Measurements from ENCODE around the gene GALNT18.
"Not testable (repeated sequence)": the region's sequence is repeated elsewhere in the genome, so short reads cannot be mapped to it uniquely, and the experiment has no call there.

The GALNT18 gene

DNA sequence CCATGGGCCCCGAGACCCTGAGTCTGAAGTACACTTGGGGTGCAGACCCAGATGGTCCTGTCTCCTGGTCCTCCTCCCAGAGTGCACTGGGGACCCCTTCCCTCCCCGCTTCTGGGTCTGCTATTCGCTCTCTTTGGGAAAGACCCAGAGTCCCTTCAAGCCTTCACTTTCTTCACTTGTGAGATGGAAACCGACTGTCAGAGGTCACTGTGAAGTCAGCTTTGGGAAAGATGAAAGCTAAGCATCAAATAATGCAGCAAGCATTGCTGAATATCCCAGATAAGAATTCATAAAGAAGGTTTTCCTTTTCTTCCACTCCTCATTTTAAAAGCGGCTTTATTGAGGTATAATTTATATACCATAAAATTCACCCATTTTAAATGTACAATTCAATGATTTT lies 163.8 kb downstream of the GALNT18 start:
- DNase-seq (ENCODE audit: low read depth), result no peak

DNA sequence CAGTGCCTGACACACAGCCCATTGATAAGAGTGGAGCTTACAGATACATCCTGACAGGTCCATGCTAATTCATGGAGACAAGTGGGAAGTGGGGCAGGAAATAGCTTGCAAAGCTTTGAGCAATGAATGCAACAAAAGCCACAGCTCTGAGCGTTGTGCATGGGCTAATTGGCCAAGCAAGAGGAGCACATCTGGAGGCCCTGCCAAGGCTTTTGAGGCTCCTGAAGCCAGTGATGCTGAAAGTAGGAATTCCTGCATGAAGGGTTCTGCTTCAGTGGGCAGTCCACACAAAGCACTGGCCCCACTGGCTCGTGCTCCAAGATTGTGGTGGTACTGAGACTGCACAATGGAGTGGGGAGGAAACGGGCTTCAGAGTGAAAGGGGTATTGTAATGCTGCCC lies 164.9 kb downstream of the GALNT18 start:
- no peak for DNase-seq (ENCODE audit: low read depth)

DNA sequence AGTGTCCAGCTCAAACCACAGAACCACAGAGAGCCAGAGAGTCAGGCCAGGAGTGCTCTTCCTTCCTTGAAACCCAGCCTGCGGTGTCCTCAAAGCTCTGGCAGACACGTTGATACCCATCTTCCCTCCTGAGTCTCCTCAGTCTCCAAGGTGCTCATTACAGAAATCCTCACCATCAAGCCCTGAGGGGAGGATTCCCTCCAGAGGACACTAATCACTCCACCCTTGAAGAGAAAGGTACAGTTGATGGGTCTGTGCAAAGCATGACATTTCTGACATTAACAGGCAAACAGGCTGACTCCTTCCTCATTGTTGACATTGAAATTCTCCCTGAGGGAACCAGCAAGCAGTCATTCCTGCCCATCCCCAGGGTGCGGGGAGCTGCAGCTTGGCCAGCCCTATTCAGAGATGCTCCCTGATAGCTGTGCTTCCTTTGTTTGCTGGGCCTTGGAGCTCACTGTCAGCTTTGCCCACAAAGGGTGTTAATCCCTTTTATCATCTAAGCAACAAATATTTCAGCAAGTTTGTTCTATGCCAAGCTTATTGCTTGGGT lies 167.1 kb downstream of the GALNT18 start:
- DNase-seq (ENCODE audit: low read depth), result no peak

DNA sequence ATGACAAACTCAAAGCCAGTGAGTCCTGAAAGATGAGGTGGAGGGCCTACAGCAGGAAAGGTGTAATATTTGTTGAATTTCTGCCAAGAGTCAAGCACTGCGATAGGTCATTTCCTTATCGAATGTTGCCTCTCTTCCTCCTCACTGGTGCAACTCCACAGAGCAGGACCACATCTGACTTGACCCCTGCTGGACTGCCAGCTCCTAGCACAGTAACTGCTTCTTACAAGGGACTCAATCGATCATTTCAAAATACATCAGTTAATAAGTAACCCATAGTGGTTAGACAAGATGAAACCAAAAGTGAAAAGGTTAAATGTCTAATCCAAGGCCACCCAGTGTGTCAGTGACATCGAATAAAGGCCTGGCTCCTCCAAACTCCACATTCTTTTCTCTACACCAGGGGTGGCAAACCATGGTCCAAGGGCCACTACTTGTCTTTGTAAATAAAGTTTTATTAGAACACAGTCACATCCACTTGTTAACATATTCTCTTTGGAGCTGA lies 170.3 kb downstream of the GALNT18 start:
- no peak for DNase-seq (ENCODE audit: low read depth)

DNA sequence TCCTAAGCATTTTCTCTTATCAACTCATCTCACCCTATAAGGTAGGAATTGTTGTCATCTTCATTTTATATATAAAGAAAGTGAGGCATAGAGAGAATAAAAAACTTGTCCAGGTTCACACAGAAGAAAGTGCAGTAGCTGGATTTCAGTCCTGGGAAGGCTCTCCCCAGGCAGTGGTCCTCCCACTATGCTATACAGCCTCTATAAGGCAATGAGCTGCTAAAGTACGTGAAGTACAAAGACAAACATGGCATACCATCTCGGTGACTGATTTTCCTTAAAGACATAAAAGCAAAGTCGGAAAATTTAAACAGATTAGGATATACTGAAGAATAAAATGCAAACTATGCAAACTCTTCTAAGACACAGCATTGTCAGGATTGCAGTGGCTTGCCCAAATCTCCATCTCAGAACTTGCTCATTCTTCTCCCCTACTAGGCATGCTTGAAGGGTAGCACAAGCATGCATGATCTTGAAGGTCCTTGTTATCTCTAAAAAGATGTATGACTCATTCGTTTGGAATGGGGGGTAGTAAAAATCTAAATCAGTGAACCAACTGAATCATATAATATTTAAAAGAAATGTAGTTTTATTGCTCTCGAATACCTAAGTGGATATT lies 171.0 kb downstream of the GALNT18 start:
- DNase-seq (ENCODE audit: low read depth), result no peak

DNA sequence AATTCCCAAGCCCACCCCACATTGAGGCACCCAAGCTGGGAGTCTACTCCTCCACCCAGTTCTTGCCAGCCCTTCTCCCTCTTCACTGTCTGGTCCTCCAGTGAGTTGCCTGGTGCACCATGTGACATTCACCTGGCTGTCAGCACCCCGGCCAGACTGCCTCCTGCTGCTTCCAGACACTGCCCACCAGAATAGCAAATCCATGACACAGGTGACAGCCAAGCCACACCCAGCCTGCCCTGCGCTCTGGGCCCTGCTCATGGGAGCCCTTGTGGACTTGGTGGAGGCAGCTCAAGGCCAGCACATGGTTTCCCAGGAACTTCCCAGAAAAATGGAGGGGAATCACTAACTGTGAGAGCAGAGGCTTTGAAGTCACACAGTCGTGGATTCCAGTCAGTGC lies 172.5 kb downstream of the GALNT18 start:
- no peak for DNase-seq (ENCODE audit: low read depth)

DNA sequence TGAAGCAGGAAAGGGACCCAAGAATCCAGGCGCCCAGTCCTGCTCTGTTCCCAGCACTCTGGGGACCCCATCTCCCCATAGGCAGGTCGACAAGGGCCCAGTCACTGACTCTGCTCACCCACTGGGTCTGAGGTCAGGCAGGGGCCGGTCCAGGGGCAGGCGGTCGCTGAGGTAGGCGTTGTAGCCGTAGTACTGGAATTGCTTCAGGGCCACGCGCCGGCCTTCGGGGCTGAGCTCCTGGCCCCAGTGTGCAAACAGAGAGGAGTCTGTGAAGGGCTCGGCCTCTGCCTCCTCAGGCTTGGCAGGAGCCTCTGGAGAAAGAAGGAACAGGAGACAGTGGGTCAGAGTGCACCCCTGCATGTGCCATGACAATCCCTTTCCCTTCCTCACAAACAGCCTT lies 173.2 kb downstream of the GALNT18 start:
- no peak for DNase-seq (ENCODE audit: low read depth)

DNA sequence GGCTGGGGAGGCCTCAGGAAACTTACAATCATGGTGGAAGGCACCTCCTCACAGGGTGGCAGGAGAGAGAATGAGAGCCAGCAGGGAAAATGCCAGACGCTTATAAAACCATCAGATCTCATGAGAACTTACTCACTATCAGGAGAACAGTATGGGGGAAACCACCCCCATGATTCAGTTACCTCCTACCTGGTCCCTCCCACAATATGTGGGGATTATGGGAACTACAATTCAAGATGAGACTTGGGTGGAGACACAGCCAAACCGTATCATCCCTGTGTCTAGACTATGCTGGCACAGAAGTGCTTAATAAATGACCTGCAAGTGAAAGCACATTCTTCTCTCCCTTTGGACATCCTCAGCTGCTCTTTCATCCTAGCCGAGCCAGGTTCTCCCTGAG lies 174.2 kb downstream of the GALNT18 start:
- DNase-seq (ENCODE audit: low read depth), result not testable (repeated sequence)

DNA sequence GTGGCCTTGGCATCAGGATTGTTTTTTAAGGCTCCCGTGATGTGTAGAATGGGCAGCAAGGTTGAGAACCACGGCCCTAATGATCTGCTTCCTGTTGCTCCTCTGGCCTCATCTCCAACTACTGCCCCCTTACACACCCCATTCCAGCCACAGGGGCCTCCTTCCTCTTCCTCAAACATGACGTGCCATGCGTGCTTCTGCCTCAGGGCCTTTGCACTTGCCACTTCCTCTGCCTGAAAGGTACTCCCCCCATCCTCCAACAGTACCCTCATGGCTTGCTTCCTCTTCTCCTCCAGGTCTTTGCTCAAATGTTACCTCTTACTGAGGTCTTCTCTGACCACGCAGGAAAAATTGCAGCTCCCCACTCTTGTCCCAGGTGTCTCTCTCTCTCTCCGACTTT lies 174.8 kb downstream of the GALNT18 start:
- no peak for DNase-seq (ENCODE audit: low read depth)

DNA sequence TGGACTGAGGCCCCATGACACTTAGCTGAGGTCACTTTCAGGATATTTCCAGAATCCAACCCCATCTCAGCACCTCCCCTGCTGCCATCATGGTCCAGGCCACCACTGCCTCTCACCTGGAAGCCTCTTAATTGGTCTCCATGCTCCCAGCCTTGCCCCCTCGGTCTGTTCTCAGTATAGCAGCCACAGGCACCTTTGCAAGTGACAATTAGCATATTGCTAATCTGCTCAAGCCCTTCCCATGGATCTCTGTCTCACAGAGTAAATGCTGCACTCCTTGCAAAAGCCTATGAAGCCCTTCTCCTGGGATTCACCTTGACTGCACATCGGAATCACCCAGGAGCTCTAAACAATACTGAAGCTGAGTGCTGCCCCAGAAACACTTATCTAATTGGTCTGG lies 175.2 kb downstream of the GALNT18 start:
- DNase-seq (ENCODE audit: low read depth), result no peak

DNA sequence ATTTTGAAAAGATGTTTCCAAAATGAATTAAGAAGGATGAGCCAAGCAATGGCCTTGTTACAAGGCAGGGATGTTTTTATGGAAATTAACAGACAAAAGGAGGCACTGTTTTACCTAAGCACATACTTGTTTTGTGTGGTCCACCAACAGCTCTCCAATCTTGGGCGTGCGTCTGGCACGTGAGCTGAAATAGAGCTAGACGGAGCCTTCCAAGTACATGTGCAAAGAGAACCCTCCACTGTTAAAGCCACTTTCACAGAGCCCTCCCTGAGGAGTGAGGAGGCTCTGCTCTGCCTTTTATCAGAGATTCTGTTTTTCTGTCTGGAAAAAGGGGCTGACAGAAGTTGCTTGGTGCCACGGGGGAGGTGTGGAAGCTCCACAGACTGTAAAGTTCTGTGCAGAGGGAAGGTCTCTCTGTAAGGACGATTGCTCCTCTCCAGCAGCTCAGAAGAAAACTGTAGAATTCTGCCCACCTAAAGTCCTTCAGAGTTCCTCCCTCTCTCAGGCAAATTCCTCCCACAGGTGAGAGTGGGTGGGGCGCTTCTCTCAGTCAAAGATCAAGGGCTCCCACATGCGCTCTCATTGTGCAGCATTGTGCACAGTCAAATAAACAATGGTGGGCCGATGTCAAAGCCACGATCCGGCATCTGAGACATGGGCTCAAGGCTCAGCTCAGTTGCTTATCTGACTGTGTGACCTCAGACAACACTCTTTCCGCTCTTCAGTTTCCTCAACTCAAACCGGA lies 176.2 kb downstream of the GALNT18 start:
- DNase-seq (ENCODE audit: low read depth), result no peak

DNA sequence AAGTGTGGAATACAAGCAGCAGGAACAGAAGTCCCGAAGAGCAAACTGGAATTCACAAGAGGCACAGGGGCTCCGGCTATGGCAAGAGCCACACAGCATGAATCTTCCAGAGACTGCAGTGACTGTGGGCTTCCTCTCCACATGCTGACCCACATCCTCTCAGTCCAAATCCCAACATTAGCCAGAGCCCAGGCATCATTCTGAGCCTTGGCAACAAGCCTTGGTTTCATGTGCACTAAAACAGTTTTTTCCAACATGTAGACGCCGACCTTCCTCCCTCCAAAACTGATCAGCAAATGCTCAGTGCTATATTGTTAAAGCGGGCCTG lies 177.0 kb downstream of the GALNT18 start:
- DNase-seq (ENCODE audit: low read depth), result no peak

DNA sequence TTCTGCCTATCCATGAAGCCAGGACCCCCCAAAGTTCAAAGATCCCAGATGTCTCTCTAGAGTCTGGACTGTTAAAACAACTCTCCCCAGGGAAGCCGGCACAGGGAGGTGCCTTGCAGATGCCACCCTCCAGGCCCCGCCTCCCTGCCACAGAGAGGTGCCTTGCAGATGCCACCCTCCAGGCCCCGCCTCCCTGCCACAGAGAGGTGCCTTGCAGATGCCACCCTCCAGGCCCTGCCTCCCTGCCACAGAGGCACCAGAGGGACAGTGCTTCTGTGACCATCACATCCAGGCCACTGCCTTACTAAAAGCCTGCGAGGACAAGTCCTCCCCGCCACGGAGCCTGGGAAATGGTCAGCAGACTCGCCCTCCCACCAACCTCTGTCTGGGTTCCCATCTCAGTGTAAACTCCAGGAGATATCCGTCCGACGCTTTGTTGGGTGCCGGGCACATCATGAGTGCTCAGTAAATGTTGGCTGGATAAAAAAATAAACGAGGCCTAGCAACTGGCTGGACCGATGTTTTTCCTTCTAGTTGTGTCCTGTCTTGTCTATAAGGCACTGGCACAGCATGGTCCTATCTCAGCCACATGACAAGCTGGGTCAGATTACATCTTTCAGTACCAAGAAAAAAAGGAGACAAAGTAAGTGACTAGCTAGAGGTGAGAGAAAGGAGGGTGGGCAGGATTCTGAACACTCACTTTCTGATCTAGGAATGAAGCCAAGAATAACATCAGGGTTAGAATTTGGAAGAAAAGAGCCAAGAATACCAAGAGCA lies 177.6 kb downstream of the GALNT18 start:
- no peak for DNase-seq (ENCODE audit: low read depth)

DNA sequence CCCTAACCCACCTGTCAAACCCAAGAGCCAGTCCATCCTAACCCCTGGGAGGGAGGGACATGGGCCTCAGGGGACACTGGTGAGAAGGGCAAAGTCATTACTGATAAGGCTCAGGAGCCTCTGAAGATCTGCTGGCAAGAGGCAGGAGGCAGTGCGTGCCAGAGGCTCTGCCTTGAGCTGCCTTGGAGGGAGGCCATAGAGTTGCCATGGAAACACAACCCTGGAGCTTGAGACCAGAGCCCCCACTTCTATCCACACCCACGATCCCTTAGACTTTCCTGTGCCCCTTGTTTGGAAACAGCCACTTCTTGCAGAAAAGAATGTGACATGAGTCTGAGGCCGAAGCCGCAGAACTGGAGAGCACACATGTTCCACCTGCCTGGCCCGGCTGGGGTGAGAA lies 179.0 kb downstream of the GALNT18 start:
- DNase-seq (ENCODE audit: low read depth), result no peak

DNA sequence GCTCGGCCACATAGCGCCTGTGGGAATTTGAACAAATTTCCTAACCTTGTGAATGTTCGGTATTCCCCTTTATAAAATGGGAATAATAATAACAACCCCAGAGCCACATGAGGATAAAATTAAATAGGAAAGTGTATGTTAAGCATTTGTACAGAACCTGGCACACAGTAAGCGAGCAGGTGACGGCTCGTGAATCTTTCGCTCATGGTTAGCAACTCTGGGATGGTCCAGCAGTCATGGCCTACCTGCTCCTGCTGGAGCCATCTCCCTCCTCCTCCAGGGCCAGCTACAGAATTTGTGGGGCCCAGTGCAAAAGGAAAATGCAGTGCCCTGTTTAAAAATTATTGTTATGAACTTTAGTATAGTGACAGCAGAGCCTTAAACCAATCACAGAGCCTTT lies 180.3 kb downstream of the GALNT18 start:
- DNase-seq (ENCODE audit: low read depth), result no peak

DNA sequence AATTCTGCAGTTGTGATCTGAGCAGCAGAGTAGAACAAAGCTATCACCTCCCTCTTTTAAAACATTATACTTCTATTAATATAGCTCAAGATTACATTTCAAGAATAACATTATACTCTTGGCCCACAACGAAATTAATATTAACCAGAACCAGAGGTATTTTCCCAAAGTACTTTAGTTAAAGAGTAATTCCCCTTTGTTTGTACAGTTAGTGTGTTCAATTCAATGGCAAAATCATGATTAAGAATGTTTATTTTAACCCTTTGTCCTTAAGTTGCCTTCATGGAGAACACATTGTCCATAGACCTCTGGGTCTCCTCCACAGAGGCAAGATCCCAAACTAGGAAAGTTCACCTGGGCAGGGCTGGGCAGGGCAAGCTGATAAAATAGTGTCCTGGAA lies 180.7 kb downstream of the GALNT18 start:
- no peak for DNase-seq (ENCODE audit: low read depth)

DNA sequence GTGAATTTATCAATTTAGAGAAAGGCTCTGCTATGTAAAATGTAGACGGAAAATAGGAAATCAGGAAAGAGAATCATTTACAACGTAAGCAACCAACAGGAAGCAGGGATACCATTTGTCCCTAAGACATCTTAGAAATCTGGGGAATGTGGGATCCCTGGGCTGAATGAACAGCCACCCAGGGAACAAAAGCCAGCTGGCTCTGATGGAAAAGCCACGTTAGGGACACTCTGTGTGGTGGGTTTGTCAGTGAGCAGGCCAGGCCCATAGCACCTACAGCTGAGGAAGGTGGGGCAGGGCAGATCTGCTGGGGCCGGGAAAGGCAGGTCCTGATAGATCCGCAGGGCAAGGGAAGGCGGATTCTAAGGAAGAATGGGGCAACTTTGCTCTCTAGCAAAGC lies 181.7 kb downstream of the GALNT18 start:
- DNase-seq (ENCODE audit: low read depth), result no peak

DNA sequence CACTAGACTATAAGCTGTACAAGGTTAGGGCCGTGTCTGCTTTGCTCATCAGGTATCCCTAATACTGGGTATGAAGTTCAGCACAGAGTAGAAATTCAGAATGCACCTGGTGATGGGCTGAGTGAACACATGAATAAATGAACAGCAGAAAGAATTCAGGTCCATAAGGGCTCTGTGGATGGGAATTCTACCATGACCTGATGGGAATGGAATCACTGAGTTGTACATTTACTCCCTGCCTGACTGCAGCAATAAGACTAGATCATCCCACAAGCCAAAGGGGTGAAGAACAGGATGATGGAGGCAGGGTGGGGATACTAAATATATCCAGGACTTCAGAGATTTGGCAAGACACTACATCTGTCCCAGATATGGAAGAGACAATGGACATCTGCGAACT lies 182.2 kb downstream of the GALNT18 start:
- no peak for DNase-seq (ENCODE audit: low read depth)

DNA sequence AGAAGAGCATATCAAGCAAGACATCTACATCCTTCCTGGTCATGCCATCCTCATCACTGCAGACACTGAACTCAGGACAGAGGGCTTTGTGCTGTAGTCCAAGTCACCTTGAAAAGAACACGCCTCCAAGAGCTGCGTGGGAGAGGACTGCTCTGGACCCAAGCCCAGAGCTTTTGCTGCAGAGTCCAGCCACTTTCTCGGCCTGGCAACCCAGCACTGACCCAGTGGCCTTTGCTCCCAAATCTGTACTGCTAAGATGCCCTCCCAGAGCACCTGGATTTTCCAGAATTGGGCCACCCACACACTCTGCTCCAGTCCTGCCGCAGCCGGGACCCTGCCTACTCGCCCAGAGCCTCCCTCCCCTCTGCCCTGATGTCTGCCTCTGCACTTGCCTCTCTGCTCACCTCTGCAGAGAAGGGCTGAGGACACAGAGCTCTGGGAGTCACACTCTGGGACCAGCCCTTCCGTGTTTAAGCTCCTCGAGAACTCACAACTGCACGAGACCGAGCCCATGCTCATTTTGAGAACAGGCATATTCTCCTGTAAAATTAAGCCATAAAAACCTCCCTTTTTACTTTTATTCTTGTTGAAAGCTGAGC lies 185.0 kb downstream of the GALNT18 start:
- no peak for DNase-seq (ENCODE audit: low read depth)

DNA sequence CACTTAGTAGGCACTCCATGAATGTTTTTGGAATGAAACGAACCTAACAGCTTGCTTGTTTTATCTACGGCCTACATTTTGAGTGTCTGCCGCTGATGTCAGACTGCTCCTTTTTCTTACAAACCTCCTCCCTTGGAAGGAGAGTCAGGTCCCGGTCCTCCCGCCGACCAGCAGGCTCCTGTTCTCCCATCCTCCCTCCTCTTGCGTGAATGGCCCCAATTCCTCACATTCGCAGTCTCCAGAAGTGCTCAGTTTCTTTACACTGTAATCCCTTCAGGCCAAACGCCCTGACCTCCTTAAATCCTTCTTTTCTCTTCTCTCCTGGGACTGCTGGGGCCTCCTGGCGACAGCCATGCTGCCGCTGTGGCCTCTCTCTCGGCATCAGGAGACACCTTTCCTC lies 186.2 kb downstream of the GALNT18 start:
- DNase-seq (ENCODE audit: low read depth), result no peak

DNA sequence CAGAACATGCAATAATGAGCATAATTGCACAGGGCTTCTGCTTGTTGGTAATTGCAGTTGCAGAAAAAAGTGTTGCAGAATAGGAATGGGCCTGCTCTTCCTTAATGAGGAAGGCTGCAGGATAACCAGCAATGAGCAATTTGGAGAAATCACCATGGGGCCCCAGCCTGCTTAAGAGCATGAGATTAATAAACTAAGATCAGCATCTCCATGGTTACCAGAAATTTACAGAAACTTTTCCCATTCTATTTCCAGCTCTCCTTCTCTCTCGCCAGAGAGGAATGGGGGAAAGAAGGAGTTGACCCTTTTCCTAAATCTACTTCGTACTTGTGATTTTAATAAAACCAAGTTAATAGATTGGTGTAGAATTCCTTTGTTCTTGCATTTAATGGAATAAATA lies 187.8 kb downstream of the GALNT18 start:
- no peak for DNase-seq (ENCODE audit: low read depth)

DNA sequence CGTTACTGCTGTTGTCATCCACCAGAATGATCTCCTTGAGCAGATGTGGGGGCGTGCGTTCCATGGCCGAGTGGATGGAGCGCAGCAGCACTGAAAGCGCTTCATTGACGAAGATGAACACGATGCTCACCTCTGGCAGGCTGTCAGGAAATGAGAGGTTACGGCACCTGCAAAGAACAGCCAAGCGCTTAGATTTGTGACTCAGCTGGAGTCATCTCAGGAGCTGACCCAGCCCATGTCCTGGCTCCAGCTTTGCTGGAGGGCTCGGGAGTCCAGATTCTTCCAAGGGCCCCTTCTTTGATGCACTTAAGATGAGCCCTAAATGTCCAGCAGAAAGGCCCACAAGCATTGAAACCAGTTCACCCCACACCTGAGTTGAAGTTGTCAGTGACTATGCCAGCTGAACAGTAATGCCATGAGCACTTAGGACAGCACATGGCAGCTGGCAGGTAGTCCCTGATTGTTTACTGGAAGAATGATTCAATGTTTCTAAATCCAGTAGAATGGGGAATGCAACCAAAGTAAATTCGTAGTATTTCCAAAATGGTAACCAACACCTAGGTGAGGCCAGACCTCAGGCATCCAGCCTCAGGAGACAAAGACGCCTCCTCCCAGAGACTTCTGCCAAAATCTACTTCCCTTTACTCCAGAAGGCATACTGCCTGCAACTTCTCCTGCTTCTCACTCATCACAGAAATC lies 189.0 kb downstream of the GALNT18 start:
- DNase-seq (ENCODE audit: low read depth), result no peak

All from stromal cell of bone marrow (primary cell).